GM23338 (cell line): ENCODE results near the gene THRA. TPM values are rescaled to one million over a fixed set of nuclear protein-coding genes. Genes with fewer than 3 reads are reported as not detected.
A peak's percentile ranks its signal among the peaks of the same experiment; 100 is the strongest.

Source experiments
- ATAC-seq: fragments of 200-7000 bp; cut with Tn5 transposase; 3 replicates; pipeline ENCODE4 v1.9.1; 2020
- DNase-seq: peaks from one replicate; pipeline ENCODE4 v3.0.0-alpha.2; 2015; ENCODE audit warnings: low spot score
- H2AFZ ChIP-seq: fragments of 200-600 bp; sonication (generic); 2 replicates; pipeline ENCODE4 v1.8.0; 2016; ENCODE audit warnings: antibody characterized with exemption, mild to moderate bottlenecking, moderate library complexity
- H3F3A ChIP-seq: fragments of 200-600 bp; sonication (generic); replicated peaks from 2 replicates; pipeline ENCODE4 v1.8.0; 2017; ENCODE audit warnings: antibody characterized with exemption, mixed run types, low read depth
- H3K27ac ChIP-seq: fragments of 200-600 bp; sonication (generic); 2 replicates; pipeline ENCODE4 v1.6.1; 2016; ENCODE audit warnings: low read depth
- H3K27me3 ChIP-seq: fragments of 200-600 bp; sonication (generic); 2 replicates; pipeline ENCODE4 v1.8.0; 2016; ENCODE audit warnings: mild to moderate bottlenecking, mixed run types, moderate library complexity; ENCODE audit not compliant: insufficient read depth
- H3K36me3 ChIP-seq: fragments of 200-600 bp; sonication (generic); 2 replicates; pipeline ENCODE4 v1.8.0; 2016; ENCODE audit warnings: mild to moderate bottlenecking; ENCODE audit not compliant: insufficient read depth
- H3K4me1 ChIP-seq: fragments of 200-600 bp; sonication (generic); 2 replicates; pipeline ENCODE4 v1.8.0; 2016; ENCODE audit warnings: mild to moderate bottlenecking, moderate library complexity; ENCODE audit not compliant: insufficient read depth
- H3K4me2 ChIP-seq: fragments of 200-600 bp; sonication (generic); 2 replicates; pipeline ENCODE4 v1.7.1; 2017; ENCODE audit warnings: mixed run types
- H3K4me3 ChIP-seq: fragments of 200-600 bp; sonication (generic); 2 replicates; pipeline ENCODE4 v1.6.1; 2016; ENCODE audit warnings: mixed run types
- H3K79me2 ChIP-seq: fragments of 200-600 bp; sonication (generic); replicated peaks from 2 replicates; pipeline ENCODE4 v1.8.0; 2017; ENCODE audit warnings: mild to moderate bottlenecking; ENCODE audit not compliant: insufficient read depth
- H3K9me2 ChIP-seq: fragments of 200-600 bp; sonication (generic); 2 replicates; pipeline ENCODE4 v1.8.0; 2017; ENCODE audit not compliant: insufficient read depth
- H4K20me1 ChIP-seq: fragments of 200-600 bp; sonication (generic); replicated peaks from 2 replicates; pipeline ENCODE4 v1.8.0; 2017; ENCODE audit warnings: mild to moderate bottlenecking; ENCODE audit not compliant: insufficient read depth
- H3K27ac Mint-ChIP-seq: 2 replicates; pipeline ENCODE4 v1.8.0; 2020; ENCODE audit warnings: inconsistent platforms, mild to moderate bottlenecking, moderate library complexity, mixed read lengths
- H3K27me3 Mint-ChIP-seq: 3 replicates; pipeline ENCODE4 v1.8.0; 2022; ENCODE audit warnings: low read depth, mild to moderate bottlenecking, moderate library complexity, mixed read lengths, inconsistent platforms; ENCODE audit not compliant: insufficient read depth, poor library complexity
- H3K36me3 Mint-ChIP-seq: 3 replicates; pipeline ENCODE4 v1.8.0; 2021; ENCODE audit warnings: low read depth, mild to moderate bottlenecking, inconsistent platforms, moderate library complexity, mixed read lengths
- H3K4me1 Mint-ChIP-seq: 3 replicates; pipeline ENCODE4 v1.8.0; 2020; ENCODE audit warnings: mild to moderate bottlenecking, inconsistent platforms, mixed read lengths
- H3K4me3 Mint-ChIP-seq: 3 replicates; pipeline ENCODE4 v1.8.0; 2021; ENCODE audit warnings: moderate library complexity, mild to moderate bottlenecking, inconsistent platforms, mixed read lengths
- H3K9me3 Mint-ChIP-seq: 3 replicates; pipeline ENCODE4 v1.8.0; 2020; ENCODE audit warnings: moderate library complexity, mild to moderate bottlenecking, inconsistent platforms, mixed read lengths
- CREB1 ChIP-seq: fragments of 250-450 bp; sonication (Bioruptor Pico); IDR thresholded peaks from 2 replicates; pipeline ENCODE4 v1.5.0; 2020; ENCODE audit warnings: low read depth, mild to moderate bottlenecking, moderate library complexity
- CTCF ChIP-seq, 2 experiments: fragments of 200-600 bp in 1 of 2; sonication (generic) in 1 of 2; conservative IDR thresholded peaks; 2 replicates each; pipeline versions ENCODE4 v1.5.1 to v1.6.1; 2016 to 2017; ENCODE audit warnings: antibody characterized with exemption in 2 of 2, low read depth in 2 of 2, mild to moderate bottlenecking in 2 of 2, moderate library complexity in 1 of 2
- ETS1 ChIP-seq: IDR thresholded peaks from 2 replicates; pipeline ENCODE4 v1.6.1; 2016; ENCODE audit warnings: antibody characterized with exemption
- EZH2 ChIP-seq: fragments of 200-600 bp; sonication (generic); IDR thresholded peaks from one replicate; pipeline ENCODE4 v1.8.0; 2017; ENCODE audit warnings: antibody characterized with exemption, mild to moderate bottlenecking, low read depth; ENCODE audit not compliant: unreplicated experiment
- EZH2phosphoT487 ChIP-seq: fragments of 200-600 bp; sonication (generic); IDR thresholded peaks from one replicate; pipeline ENCODE4 v1.8.1; 2018; ENCODE audit warnings: antibody characterized with exemption; ENCODE audit not compliant: unreplicated experiment
- JUNB ChIP-seq: IDR thresholded peaks from one replicate; pipeline ENCODE4 v1.6.1; 2016; ENCODE audit warnings: antibody characterized with exemption; ENCODE audit not compliant: unreplicated experiment
- NANOG ChIP-seq: IDR thresholded peaks from 2 replicates; pipeline ENCODE4 v1.6.1; 2016; ENCODE audit warnings: antibody characterized with exemption, borderline replicate concordance
- POLR2AphosphoS5 ChIP-seq: IDR thresholded peaks from 2 replicates; pipeline ENCODE4 v1.6.1; 2016; ENCODE audit warnings: antibody characterized with exemption, low read depth
- STAT1 ChIP-seq: IDR thresholded peaks from one replicate; pipeline ENCODE4 v1.6.1; 2016; ENCODE audit warnings: antibody characterized with exemption; ENCODE audit not compliant: unreplicated experiment
- ZNF114 ChIP-seq: fragments of 250-450 bp; sonication (Bioruptor Pico); IDR thresholded peaks from 2 replicates; pipeline ENCODE4 v1.5.0; 2020; ENCODE audit warnings: mild to moderate bottlenecking, moderate library complexity
- ZNF331 ChIP-seq: fragments of 250-450 bp; sonication (Bioruptor Pico); IDR thresholded peaks from 2 replicates; pipeline ENCODE4 v1.5.0; 2020; ENCODE audit warnings: low read depth, mild to moderate bottlenecking, moderate library complexity
- polyA plus RNA-seq: library from polyadenylated mRNA; unstranded; fragments of >200 nt; fragmentation: Nextera tagmentation; extraction: Ambion mirVana; gene quantifications from 2 replicates; pipeline ENCODE4 v1.2.1, GENCODE V29; 2016
- total RNA-seq: library from RNA; depleted of rRNA; stranded (reverse); fragments of >200 nt; shearing (Covaris generic); gene quantifications from 2 replicates; pipeline ENCODE4 v1.2.3, GENCODE V29; 2014

THRA gene
- total and polyA plus RNA-seq, 2 experiments from 2014 or later: 3.4 to 10.5 TPM

- TF ChIP-seq NANOG (no peak), ZNF331 (CRISPR knock-in tag) (no peak), CREB1 (no peak), ETS1 (no peak), EZH2 (no peak), STAT1 (no peak), EZH2phosphoT487 (no peak), ZNF114 (CRISPR knock-in tag) (no peak), JUNB (no peak)
Measured at GRCh38 chr17:40115101-40115436, 52.3 kb downstream of the THRA start (continued).

- Histone ChIP-seq H3F3A (peaks cover 25% of the 10 kb centered on the region), H3K4me2 (peak within 1 kb of the TSS; percentile 97), H3K4me1 (peaks cover 22% of the 10 kb centered on the region), H3K27ac (peak within 1 kb of the TSS; percentile 97), H3K9me2 (no peaks in the 10 kb centered on the region), H2AFZ (peak within 1 kb of the TSS; percentile 35), H3K79me2 (peaks cover 61% of the 10 kb centered on the region), H3K36me3 (peaks cover 6% of the 10 kb centered on the region), H3K4me3 (peak within 1 kb of the TSS; percentile 98), H4K20me1 (peaks cover 24% of the 10 kb centered on the region; the same call in 1 of the 2 replicates), H3K27me3 (no peaks in the 10 kb centered on the region)
- DNase-seq (peak; percentile 84), ATAC-seq (peak; percentile 48)
- Mint-ChIP-seq H3K27ac (peak within 1 kb of the TSS; percentile 90), H3K4me1 (peaks cover 21% of the 10 kb centered on the region), H3K36me3 (peaks cover 40% of the 10 kb centered on the region), H3K27me3 (peaks cover 8% of the 10 kb centered on the region), H3K4me3 (peak within 1 kb of the TSS; percentile 92), H3K9me3 (no peaks in the 10 kb centered on the region; the same call in 2 of the 3 replicates)
- peak; percentile 59 for TF ChIP-seq POLR2AphosphoS5
- no peak for TF ChIP-seq NANOG
Measured at GRCh38 chr17:40121181-40122135, 58.7 kb downstream of the THRA start, which contains the start of gene MSL1. Gene MSL1, plus strand, starts transcription at chr17:40121971. Its CDS starts 642 bp downstream, at chr17:40122613.

- peak overlapping the region; percentile 92; the same call in 2 of the 3 replicates for H3K4me3 Mint-ChIP-seq
- H2AFZ ChIP-seq: no peak overlapping the region
- ATAC-seq: peak; percentile 39
- peaks cover 20% of the 10 kb centered on the region for H3K4me1 Mint-ChIP-seq
- peak; percentile 68 for DNase-seq
- H3K27ac Mint-ChIP-seq: no peak overlapping the region
- H3K9me3 Mint-ChIP-seq: no peaks in the 10 kb centered on the region; the same call in 2 of the 3 replicates
- H3F3A ChIP-seq: peaks cover 29% of the 10 kb centered on the region
- peaks cover 22% of the 10 kb centered on the region for H3K4me1 ChIP-seq
- peak overlapping the region; percentile 98 for H3K4me3 ChIP-seq
- peaks cover 50% of the 10 kb centered on the region for H3K36me3 Mint-ChIP-seq
- peak overlapping the region; percentile 97 for H3K27ac ChIP-seq
- TF ChIP-seq CTCF (conservative IDR thresholded peaks at IDR 0.05; ENCODE audit: low read depth in 2 of 2) (no peak), POLR2AphosphoS5 (peak; percentile 30; the same call in 1 of the 2 replicates), ZNF114 (CRISPR knock-in tag) (no peak)
- H4K20me1 ChIP-seq: peaks cover 29% of the 10 kb centered on the region
- H3K27me3 ChIP-seq: no peaks in the 10 kb centered on the region
- peaks cover 8% of the 10 kb centered on the region for H3K27me3 Mint-ChIP-seq
- peak overlapping the region; percentile 97 for H3K4me2 ChIP-seq
- H3K36me3 ChIP-seq: peaks cover 15% of the 10 kb centered on the region
- H3K79me2 ChIP-seq: peaks cover 70% of the 10 kb centered on the region
- no peaks in the 10 kb centered on the region for H3K9me2 ChIP-seq
Measured at GRCh38 chr17:40122136-40122998, 59.6 kb downstream of the THRA start.
